SK-MEL-5 (cell line): Measurements from ENCODE around the gene ZNF236. TPM values are rescaled to one million over a fixed set of nuclear protein-coding genes. Genes with fewer than 3 reads are reported as not detected.
"Not testable (repeated sequence)": the region's sequence is repeated elsewhere in the genome, so short reads cannot be mapped to it uniquely, and the experiment has no call there.

ENCODE experiments used
- DNase-seq: peaks from one replicate; pipeline ENCODE4 v3.0.0-alpha.2; 2016; ENCODE audit warnings: low read depth, low spot score
- in situ Hi-C: cut with HindIII; loops from 2 replicates; pipeline ENCODE4 v1.10.0; 2016; ENCODE audit warnings: low sequenced_read_pairs, high pct_unique_total_duplicates, low pct_unique_long_range_greater_than_20kb
- polyA plus RNA-seq, 2 experiments: library from polyadenylated mRNA; depleted of rRNA; stranded (reverse); fragments of >200 nt; gene quantifications; 2 replicates each; pipeline ENCODE4 v1.2.3, GENCODE V29; 2015
- total RNA-seq: library from RNA; depleted of rRNA; stranded (reverse); fragments of >200 nt; shearing (Covaris generic); gene quantifications from 2 replicates; pipeline ENCODE4 v1.2.3, GENCODE V29; 2014; rRNA removed

The ZNF236 gene
- 7.5 and 13.4 TPM in 2 replicates for total RNA-seq
- 4.4 and 7.1 TPM in 2 replicates for polyA plus RNA-seq (2015; cell fraction: cytosol; rRNA removed)
- polyA plus RNA-seq (2015; cell fraction: nucleus; rRNA removed) = 14.3 and 21.9 TPM in 2 replicates

GRCh38 chr18:76822506-76823160 is at the start of gene ZNF236:
ZNF236 (plus strand) TSS chr18:76822557; CDS start chr18:76822608, 51 bp downstream.
- in situ Hi-C loops = no loop called here
- peak; percentile 58 for DNase-seq

GRCh38 chr18:76772665-76773064 is 49.7 kb upstream of the ZNF236 start:
- in situ Hi-C loops = no loop called here
- DNase-seq = no peak

- DNase-seq = not testable (repeated sequence)
Observed at GRCh38 chr18:76777036-76777435, 45.3 kb upstream of the ZNF236 start.

GRCh38 chr18:76783786-76784484 is 38.4 kb upstream of the ZNF236 start:
- in situ Hi-C loops = no loop called here
- DNase-seq = no peak

More at GRCh38 chr18:76777036-76777435, 45.3 kb upstream of the ZNF236 start:
- in situ Hi-C loops = not testable (repeated sequence)

- DNase-seq = no peak
- in situ Hi-C loops = no loop called here
Observed at GRCh38 chr18:76785872-76786271, 36.5 kb upstream of the ZNF236 start.

GRCh38 chr18:76788571-76789317 is 33.6 kb upstream of the ZNF236 start:
- in situ Hi-C loops = no loop called here

GRCh38 chr18:76791106-76791505 is 31.3 kb upstream of the ZNF236 start:
- DNase-seq = no peak
- in situ Hi-C loops = no loop called here

More at GRCh38 chr18:76788571-76789317, 33.6 kb upstream of the ZNF236 start:
- no peak for DNase-seq

GRCh38 chr18:76791642-76792041 is 30.7 kb upstream of the ZNF236 start:
- in situ Hi-C loops = no loop called here
- DNase-seq = no peak

- DNase-seq = no peak
- in situ Hi-C loops = no loop called here
Observed at GRCh38 chr18:76794326-76794725, 28.0 kb upstream of the ZNF236 start.

GRCh38 chr18:76801567-76802505 is 20.5 kb upstream of the ZNF236 start:
- peak; percentile 61 for DNase-seq
- in situ Hi-C loops = no loop called here

GRCh38 chr18:76803413-76803812 is 18.9 kb upstream of the ZNF236 start:
- in situ Hi-C loops = no loop called here
- no peak for DNase-seq

- peak; percentile 92 for DNase-seq
- in situ Hi-C loops = no loop called here
Observed at GRCh38 chr18:76803814-76804213, 18.5 kb upstream of the ZNF236 start.

- in situ Hi-C loops = no loop called here
- peak; percentile 76 for DNase-seq
Observed at GRCh38 chr18:76805221-76805620, 17.1 kb upstream of the ZNF236 start.

- DNase-seq = no peak
- in situ Hi-C loops = no loop called here
Observed at GRCh38 chr18:76806301-76806700, 16.1 kb upstream of the ZNF236 start.

GRCh38 chr18:76808561-76808960 is 13.8 kb upstream of the ZNF236 start:
- in situ Hi-C loops = no loop called here
- no peak for DNase-seq

- in situ Hi-C loops, DNase-seq: not testable (repeated sequence)
Observed at GRCh38 chr18:76811530-76811929, 10.8 kb upstream of the ZNF236 start.

GRCh38 chr18:76814256-76814655 is 8.1 kb upstream of the ZNF236 start:
- DNase-seq = no peak
- in situ Hi-C loops = no loop called here
